ENCODE measurements around the gene CDK11A.
"Not testable (repeated sequence)": the region's sequence is repeated elsewhere in the genome, so short reads cannot be mapped to it uniquely, and the experiment has no call there.

CDK11A gene

DNA sequence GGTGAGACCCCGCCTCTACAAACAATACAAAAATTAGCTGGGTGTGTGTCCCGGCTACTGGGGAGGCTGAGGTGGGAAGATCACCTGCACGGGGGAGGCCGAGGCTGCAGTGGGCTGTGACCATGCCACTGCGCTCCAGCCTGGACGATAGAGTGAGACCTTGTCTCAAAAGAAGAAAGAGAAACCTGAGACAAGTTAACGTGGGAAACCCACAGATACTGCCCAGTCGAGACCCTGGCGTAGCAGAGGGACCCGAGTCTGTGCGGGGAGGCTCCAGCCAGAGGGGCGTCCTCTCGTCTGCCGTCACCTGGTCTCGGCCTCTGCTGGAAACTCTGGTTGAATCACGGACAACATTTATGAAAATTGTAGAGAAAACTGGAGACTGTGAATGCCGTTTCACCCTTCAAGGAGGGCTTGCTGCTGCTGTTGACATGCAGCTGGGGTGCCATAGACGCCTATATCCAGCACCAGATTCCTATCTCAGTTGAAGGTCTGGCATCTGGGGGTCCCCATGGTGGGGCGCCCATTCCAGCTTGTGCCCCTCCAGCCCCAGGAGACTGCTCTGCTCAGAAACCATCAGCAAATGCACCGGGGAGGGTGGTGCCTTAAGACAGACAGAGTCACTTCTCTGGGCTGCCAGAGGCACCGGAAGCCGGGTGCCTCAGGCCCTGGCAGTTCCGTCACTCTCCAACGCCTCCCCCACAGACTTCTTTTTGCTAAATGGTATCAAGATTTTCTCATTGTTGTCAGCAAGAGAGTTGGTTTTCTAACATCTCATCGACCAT is 51.8 kb downstream of the CDK11A start:
- Histone ChIP-seq H3K9ac (ENCODE audit: low read depth, low read length) (no peak overlapping the region), H3K9me3 (ENCODE audit: control insufficient read depth, insufficient read depth, low read length) (no peaks in the 10 kb centered on the region), H3K4me1 (ENCODE audit: control insufficient read depth, insufficient read depth, low read length) (no peaks in the 10 kb centered on the region), H3K4me3 (ENCODE audit: low read depth, low read length) (no peak overlapping the region), H3K27me3 (ENCODE audit: control insufficient read depth, insufficient read depth, low read length) (no peaks in the 10 kb centered on the region), H3K36me3 (ENCODE audit: control insufficient read depth, insufficient read depth, low read length) (peaks cover 13% of the 10 kb centered on the region)

DNA sequence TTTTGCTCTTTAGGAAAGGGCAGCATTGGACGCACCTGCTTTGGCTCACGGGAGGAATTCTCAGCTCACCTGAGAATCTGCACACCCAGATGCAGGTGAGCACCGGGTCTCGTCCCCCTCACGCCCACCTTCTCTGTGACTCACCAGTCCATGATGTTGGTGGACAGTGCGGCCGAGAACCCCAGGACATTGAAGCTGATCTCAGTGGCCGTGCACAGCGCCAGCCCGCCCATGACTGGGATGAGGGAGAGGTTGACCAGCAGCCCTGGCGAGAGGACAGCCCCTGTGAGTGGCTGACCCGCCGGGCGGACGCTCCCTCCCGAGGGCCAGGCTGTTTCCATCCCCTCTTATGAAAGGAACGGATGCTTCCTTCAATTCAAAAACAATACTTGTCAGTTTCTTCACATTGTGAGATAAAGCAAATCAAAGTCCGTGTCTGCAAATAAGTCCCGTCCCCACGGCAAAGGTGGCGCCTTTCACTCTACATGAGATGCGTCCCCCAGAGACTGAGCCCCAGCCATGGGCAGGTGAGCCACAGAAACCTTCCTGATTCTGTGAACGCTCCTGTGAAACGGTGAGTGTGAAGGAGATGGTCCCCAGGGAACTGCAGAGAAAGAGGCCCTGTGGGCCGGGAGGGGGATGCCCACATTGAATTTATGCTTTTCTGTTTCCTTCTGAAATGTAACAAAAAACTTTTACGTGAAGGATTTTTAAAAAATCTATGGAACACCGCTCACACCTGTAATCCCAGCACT is 52.6 kb downstream of the CDK11A start:
- no peak overlapping the region for H3K4me3 ChIP-seq (ENCODE audit: low read depth, low read length)
- H3K27me3 ChIP-seq (ENCODE audit: control insufficient read depth, insufficient read depth, low read length) = no peaks in the 10 kb centered on the region
- H3K4me1 ChIP-seq (ENCODE audit: control insufficient read depth, insufficient read depth, low read length) = no peaks in the 10 kb centered on the region
- peaks cover 13% of the 10 kb centered on the region for H3K36me3 ChIP-seq (ENCODE audit: control insufficient read depth, insufficient read depth, low read length)
- H3K9ac ChIP-seq (ENCODE audit: low read depth, low read length) = no peak overlapping the region
- H3K9me3 ChIP-seq (ENCODE audit: control insufficient read depth, insufficient read depth, low read length) = no peaks in the 10 kb centered on the region

DNA sequence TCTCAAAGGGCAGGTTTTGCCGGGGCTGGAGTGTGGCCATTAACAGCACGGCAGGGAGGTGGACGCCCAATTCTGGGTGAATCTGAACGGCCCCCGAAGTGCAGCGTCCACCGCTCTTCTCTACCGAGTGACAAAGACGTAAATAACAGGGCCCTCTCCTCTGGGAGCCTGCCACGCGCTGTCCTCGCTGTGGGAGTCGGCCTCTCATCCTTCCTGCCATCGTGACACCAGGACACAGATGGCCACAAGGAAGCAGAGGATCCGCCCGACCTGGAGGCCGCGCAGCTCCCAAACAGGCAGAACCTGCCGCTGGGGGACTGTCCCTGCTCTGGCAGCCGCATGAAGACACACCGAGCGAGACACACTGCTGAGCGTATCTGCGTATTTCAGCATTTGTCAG is 53.3 kb downstream of the CDK11A start:
- Histone ChIP-seq H3K9me3 (ENCODE audit: control insufficient read depth, insufficient read depth, low read length) (no peaks in the 10 kb centered on the region), H3K4me1 (ENCODE audit: control insufficient read depth, insufficient read depth, low read length) (no peaks in the 10 kb centered on the region), H3K36me3 (ENCODE audit: control insufficient read depth, insufficient read depth, low read length) (peaks cover 19% of the 10 kb centered on the region), H3K27me3 (ENCODE audit: control insufficient read depth, insufficient read depth, low read length) (no peaks in the 10 kb centered on the region), H3K4me3 (ENCODE audit: low read depth, low read length) (no peak overlapping the region), H3K9ac (ENCODE audit: low read depth, low read length) (no peak overlapping the region)

DNA sequence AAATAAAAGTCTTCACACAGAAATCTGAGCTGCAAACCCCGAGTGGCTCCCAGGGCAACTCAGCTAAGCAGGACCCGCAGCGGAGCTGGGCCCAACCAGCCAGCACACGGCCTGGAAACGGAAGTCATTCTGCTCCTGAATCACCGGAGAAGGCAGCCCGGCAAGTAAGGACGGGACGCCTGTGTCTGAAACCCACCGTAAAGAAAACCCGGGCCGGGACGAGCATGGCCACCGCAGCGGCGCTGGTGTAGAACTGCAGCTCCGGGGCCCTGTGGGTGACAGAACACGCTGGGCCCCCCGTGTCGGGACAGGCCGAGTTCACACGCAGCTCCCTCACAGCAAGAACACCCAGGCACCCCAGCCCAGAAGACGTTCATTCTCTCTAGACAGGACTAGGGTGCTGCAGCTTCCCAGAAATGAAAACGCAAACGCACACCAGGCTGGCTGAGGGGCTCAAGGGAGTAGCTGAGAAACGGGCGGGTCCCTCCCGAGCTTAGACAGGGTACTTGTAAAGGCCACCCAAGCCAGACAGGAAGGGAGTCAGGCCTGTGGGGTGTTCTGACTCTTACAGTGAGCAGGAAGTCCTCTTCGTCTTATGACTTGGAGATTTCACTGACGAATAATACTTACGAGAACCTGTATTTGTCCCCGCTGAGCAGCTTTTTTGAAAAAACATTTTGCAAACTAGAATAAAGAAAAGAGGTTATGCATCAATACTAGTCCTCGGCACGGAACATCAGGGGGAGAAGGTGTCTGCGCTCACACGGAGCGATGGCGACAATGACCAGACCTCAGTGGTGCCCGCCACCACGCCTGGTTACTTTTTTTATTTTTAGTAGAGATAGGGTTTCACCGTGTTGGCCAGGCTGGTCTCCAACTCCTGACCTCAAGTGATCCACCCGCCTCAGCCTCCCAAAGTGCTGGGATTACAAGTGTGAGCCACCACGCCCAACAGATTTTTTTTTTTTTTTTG is 54.4 kb downstream of the CDK11A start:
- Histone ChIP-seq H3K9ac (ENCODE audit: low read depth, low read length) (no peak overlapping the region), H3K9me3 (ENCODE audit: control insufficient read depth, insufficient read depth, low read length) (no peaks in the 10 kb centered on the region), H3K36me3 (ENCODE audit: control insufficient read depth, insufficient read depth, low read length) (peaks cover 28% of the 10 kb centered on the region), H3K4me1 (ENCODE audit: control insufficient read depth, insufficient read depth, low read length) (no peaks in the 10 kb centered on the region), H3K27me3 (ENCODE audit: control insufficient read depth, insufficient read depth, low read length) (no peaks in the 10 kb centered on the region), H3K4me3 (ENCODE audit: low read depth, low read length) (no peak overlapping the region)

DNA sequence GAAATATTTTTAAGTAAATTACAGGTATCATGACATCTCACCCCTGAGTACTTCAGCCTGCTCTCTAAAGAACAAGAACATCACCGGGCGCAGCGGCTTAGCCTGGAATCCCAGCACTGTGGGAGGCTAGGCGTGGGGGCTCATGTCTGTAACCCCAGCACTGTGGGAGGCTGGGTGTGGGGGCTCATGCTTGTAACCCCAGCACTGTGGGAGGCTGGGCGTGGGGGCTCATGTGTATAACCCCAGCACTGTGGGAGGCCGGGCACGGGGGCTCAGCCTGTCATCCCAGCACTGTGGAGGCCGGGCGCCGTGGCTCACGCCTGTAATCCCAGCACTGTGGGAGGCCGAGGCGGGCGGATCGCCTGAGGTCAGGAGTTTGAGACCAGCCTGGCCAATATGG is 57.6 kb downstream of the CDK11A start:
- Histone ChIP-seq H3K4me1 (ENCODE audit: control insufficient read depth, insufficient read depth, low read length) (no peaks in the 10 kb centered on the region), H3K9ac (ENCODE audit: low read depth, low read length) (no peak overlapping the region), H3K36me3 (ENCODE audit: control insufficient read depth, insufficient read depth, low read length) (peaks cover 24% of the 10 kb centered on the region)

DNA sequence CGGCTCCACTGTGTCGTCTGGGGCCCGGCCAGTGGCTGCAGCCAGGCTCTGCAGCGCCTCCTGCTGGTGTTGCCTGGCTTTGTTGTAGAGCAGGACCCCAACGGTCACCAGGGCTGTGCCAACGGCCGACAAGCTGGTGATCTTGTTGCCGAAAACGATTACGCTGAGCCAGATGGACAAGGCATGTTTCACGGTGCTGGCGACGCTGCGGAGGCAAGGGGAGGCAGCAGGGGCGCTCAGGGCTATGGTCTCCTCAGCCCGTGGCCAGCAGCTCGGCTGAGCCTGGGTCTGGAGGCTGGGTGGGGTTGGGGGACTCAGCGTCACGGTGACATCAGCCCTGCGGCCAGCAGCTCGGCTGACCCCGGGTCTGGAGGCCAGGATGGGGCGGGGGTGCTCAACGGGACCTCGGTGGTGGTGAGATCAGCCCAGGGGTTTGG is 58.3 kb downstream of the CDK11A start:
- H3K9ac ChIP-seq (ENCODE audit: low read depth, low read length) = no peak overlapping the region
- no peaks in the 10 kb centered on the region for H3K9me3 ChIP-seq (ENCODE audit: control insufficient read depth, insufficient read depth, low read length)
- H3K4me1 ChIP-seq (ENCODE audit: control insufficient read depth, insufficient read depth, low read length) = no peaks in the 10 kb centered on the region
- H3K27me3 ChIP-seq (ENCODE audit: control insufficient read depth, insufficient read depth, low read length) = no peaks in the 10 kb centered on the region
- no peak overlapping the region for H3K4me3 ChIP-seq (ENCODE audit: low read depth, low read length)
- peaks cover 18% of the 10 kb centered on the region for H3K36me3 ChIP-seq (ENCODE audit: control insufficient read depth, insufficient read depth, low read length)

More for the DNA sequence above, 57.6 kb downstream of the CDK11A start:
- H3K9me3 ChIP-seq (ENCODE audit: control insufficient read depth, insufficient read depth, low read length) = no peaks in the 10 kb centered on the region
- no peak overlapping the region for H3K4me3 ChIP-seq (ENCODE audit: low read depth, low read length)
- H3K27me3 ChIP-seq (ENCODE audit: control insufficient read depth, insufficient read depth, low read length) = no peaks in the 10 kb centered on the region

DNA sequence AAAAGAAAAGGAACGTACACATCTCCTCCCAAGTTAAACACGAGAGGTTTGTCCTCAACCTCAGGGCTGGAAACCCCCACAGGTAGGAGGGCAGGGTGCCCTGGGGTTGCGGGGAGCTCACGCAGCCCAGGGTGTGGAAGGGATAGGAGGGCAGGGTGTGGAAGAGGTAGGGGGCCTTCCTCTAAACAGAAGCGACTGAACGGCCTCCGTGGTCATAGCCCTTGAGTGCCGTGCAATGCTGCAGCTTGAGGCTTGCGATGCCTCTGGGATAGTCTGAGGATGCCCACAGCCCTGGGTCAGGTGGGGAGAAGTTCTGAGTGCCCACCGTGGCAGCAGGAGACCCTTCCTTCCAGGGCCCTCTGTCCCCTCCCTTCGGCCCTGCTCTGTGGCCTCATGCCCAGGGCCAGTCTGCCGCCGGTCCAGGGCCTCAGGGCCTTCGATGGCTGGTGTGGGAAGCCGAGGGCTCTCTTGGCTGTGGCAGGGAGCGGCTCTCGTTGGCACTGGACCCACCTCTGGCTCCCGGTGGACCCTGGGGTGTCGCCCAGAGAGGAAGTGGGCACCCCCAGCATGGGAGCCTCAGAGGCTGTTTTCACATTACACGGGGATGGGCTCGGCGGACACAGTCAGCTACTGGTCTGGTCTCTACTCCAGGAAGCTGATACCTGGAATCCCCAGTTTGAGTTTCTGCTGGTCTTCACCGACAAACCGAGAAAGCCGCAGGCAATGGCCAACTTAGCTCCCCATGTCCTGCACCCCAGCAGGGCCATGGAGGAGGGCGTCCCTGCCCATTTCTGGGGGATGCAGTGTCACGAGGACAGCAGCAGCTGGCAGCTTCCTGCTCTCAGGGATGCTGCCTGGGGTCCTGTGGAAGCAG is 59.0 kb downstream of the CDK11A start:
- H3K9ac ChIP-seq (ENCODE audit: low read depth, low read length) = no peak overlapping the region
- H3K4me1 ChIP-seq (ENCODE audit: control insufficient read depth, insufficient read depth, low read length) = no peaks in the 10 kb centered on the region
- no peaks in the 10 kb centered on the region for H3K9me3 ChIP-seq (ENCODE audit: control insufficient read depth, insufficient read depth, low read length)
- peaks cover 15% of the 10 kb centered on the region for H3K36me3 ChIP-seq (ENCODE audit: control insufficient read depth, insufficient read depth, low read length)
- H3K4me3 ChIP-seq (ENCODE audit: low read depth, low read length) = no peak overlapping the region
- H3K27me3 ChIP-seq (ENCODE audit: control insufficient read depth, insufficient read depth, low read length) = no peaks in the 10 kb centered on the region

DNA sequence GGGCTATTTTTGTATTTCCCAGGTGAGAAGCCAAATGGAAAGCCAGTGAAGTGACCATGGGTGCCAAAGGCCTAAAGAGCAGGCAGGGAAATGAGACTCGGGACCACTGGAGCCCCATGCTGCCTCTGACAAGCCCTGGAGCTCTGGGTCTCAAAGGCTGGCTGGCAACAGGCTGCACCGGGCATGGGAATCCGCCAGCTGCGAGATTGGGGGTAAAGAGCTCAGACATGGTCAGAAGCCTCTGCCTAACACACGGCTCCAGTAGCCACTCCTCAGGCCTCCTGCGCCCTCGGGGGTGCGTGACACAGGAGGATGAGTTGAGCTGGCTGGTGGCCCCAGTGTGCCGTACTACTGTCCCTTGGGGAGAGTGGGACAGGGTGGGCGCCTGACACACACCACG is 59.8 kb downstream of the CDK11A start:
- not testable (repeated sequence) for H3K9me3 ChIP-seq (ENCODE audit: control insufficient read depth, insufficient read depth, low read length); H3K27me3 ChIP-seq (ENCODE audit: control insufficient read depth, insufficient read depth, low read length); H3K9ac ChIP-seq (ENCODE audit: low read depth, low read length); H3K4me1 ChIP-seq (ENCODE audit: control insufficient read depth, insufficient read depth, low read length); H3K4me3 ChIP-seq (ENCODE audit: low read depth, low read length)
- H3K36me3 ChIP-seq (ENCODE audit: control insufficient read depth, insufficient read depth, low read length) = peaks cover 15% of the 10 kb centered on the region

DNA sequence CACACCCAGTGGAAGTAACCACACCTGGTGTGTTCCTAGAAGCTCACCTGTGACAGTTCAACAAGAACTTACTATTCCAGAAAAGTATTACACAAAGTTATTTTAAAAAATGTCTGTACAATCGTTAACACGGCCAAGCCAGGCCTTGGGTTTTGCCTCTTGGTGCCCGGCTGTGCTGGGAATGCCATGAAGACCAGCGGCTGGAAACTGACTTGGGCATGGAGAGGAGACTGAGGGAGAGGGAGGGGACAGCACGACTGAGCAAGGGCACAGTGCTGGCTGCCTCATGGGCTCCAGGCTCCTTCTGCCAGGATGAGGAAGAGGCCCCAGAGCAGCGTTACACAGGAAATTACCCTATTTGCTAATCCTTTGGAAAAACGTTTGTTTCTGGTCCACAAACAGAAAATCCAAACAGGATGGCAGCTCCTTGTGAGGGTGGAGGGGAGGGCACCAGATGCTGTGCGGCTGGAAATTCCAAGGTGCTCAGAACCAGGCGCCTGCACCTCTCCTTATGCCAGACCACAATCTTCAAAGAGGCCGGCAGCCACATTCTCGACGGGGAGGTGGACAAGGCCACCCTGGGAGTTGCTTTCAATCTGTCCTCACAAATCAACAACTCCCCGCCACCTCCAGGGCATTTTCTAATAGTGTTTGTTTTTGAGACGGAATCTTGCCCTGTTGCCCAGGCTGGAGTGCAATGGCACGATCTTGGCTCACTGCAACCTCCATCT is 61.2 kb downstream of the CDK11A start:
- not testable (repeated sequence) for H3K27me3 ChIP-seq (ENCODE audit: control insufficient read depth, insufficient read depth, low read length); H3K9me3 ChIP-seq (ENCODE audit: control insufficient read depth, insufficient read depth, low read length); H3K9ac ChIP-seq (ENCODE audit: low read depth, low read length); H3K4me1 ChIP-seq (ENCODE audit: control insufficient read depth, insufficient read depth, low read length); H3K4me3 ChIP-seq (ENCODE audit: low read depth, low read length)
- peaks cover 15% of the 10 kb centered on the region for H3K36me3 ChIP-seq (ENCODE audit: control insufficient read depth, insufficient read depth, low read length)

DNA sequence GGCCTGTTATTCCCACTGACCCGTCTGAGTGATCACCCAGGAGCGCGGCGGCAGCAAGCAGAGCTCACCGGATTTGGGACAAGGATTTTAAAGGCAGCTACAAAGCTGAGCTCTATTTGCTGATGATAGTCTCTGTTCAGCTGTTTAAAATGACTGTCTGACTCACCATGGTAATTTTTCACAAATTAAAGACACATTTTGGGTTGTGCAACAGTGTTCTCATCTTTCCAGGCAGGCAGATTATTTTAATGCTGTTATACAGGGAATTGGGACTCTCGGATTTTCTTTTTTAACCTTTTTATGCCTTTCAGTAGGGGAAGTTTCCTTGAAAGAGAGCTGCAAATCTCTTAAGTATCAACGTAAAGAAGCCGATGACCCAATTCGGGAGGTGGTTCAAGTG is 61.8 kb downstream of the CDK11A start:
- H3K9ac ChIP-seq (ENCODE audit: low read depth, low read length); H3K27me3 ChIP-seq (ENCODE audit: control insufficient read depth, insufficient read depth, low read length); H3K9me3 ChIP-seq (ENCODE audit: control insufficient read depth, insufficient read depth, low read length); H3K4me1 ChIP-seq (ENCODE audit: control insufficient read depth, insufficient read depth, low read length); H3K4me3 ChIP-seq (ENCODE audit: low read depth, low read length): not testable (repeated sequence)
- peaks cover 15% of the 10 kb centered on the region for H3K36me3 ChIP-seq (ENCODE audit: control insufficient read depth, insufficient read depth, low read length)

All from iPS-15b (cell line).